Trophoblast cell (in vitro differentiated cells and primary cell): Measurements from ENCODE around the gene NXN.

Experiments used
- DNase-seq, 2 donors: peaks; one replicate each; pipeline ENCODE4 v3.0.0-alpha.2; 2016
- H2AFZ ChIP-seq: 2 replicates; pipeline ENCODE4 v1.6.1; 2013; ENCODE audit warnings: low read length, moderate library complexity, mild to moderate bottlenecking; ENCODE audit not compliant: insufficient read depth, poor library complexity
- H2AK5ac ChIP-seq: 2 replicates; pipeline ENCODE4 v1.6.1; 2013; ENCODE audit warnings: mild to moderate bottlenecking, low read length
- H2BK120ac ChIP-seq: 2 replicates; pipeline ENCODE4 v1.6.1; 2013; ENCODE audit warnings: low read length, mild to moderate bottlenecking, moderate library complexity; ENCODE audit not compliant: insufficient read depth, poor library complexity
- H2BK12ac ChIP-seq: 2 replicates; pipeline ENCODE4 v1.6.1; 2013; ENCODE audit warnings: mild to moderate bottlenecking, low read length, moderate library complexity
- H2BK5ac ChIP-seq: 2 replicates; pipeline ENCODE4 v1.6.1; 2013; ENCODE audit warnings: low read length, low read depth, moderate library complexity, mild to moderate bottlenecking; ENCODE audit not compliant: poor library complexity
- H3K14ac ChIP-seq: 2 replicates; pipeline ENCODE4 v1.6.1; 2013; ENCODE audit warnings: mild to moderate bottlenecking, low read length
- H3K18ac ChIP-seq: 2 replicates; pipeline ENCODE4 v1.6.1; 2013; ENCODE audit warnings: mild to moderate bottlenecking, low read length
- H3K23ac ChIP-seq: 2 replicates; pipeline ENCODE4 v1.6.1; 2013; ENCODE audit warnings: low read length
- H3K27ac ChIP-seq: 2 replicates; pipeline ENCODE4 v1.5.1; 2013; ENCODE audit warnings: low read depth, mild to moderate bottlenecking, inconsistent platforms, low read length, moderate library complexity
- H3K27me3 ChIP-seq: 2 replicates; pipeline ENCODE4 v1.6.1; 2013; ENCODE audit warnings: inconsistent platforms, mild to moderate bottlenecking, low read length, moderate library complexity; ENCODE audit not compliant: insufficient read depth
- H3K36me3 ChIP-seq, 2 experiments: 1 replicate in 1 of 2; 2 replicates in 1 of 2; pipeline ENCODE4 v1.6.1; 2013; ENCODE audit warnings: low read length in 2 of 2, mild to moderate bottlenecking in 2 of 2, moderate library complexity in 1 of 2; ENCODE audit not compliant: insufficient read depth in 2 of 2, control insufficient read depth in 1 of 2
- H3K4ac ChIP-seq: 2 replicates; pipeline ENCODE4 v1.6.1; 2013; ENCODE audit warnings: low read depth, mild to moderate bottlenecking, low read length, moderate library complexity
- H3K4me1 ChIP-seq, 2 experiments: 1 replicate in 1 of 2; 2 replicates in 1 of 2; pipeline ENCODE4 v1.6.1; 2013; ENCODE audit warnings: low read length in 2 of 2, mild to moderate bottlenecking in 2 of 2, moderate library complexity in 1 of 2; ENCODE audit not compliant: insufficient read depth in 2 of 2, control insufficient read depth in 1 of 2
- H3K4me2 ChIP-seq: 2 replicates; pipeline ENCODE4 v1.6.1; 2013; ENCODE audit warnings: inconsistent platforms, mild to moderate bottlenecking, low read length, moderate library complexity
- H3K4me3 ChIP-seq: 2 replicates; pipeline ENCODE4 v1.5.1; 2013; ENCODE audit warnings: mild to moderate bottlenecking, low read depth, low read length, inconsistent platforms
- H3K79me1 ChIP-seq: one replicate; pipeline ENCODE4 v1.6.1; 2013; ENCODE audit warnings: low read length
- H3K79me2 ChIP-seq: 2 replicates; pipeline ENCODE4 v1.6.1; 2013; ENCODE audit warnings: low read length, mild to moderate bottlenecking; ENCODE audit not compliant: control insufficient read depth, insufficient read depth, poor library complexity
- H3K9ac ChIP-seq: 2 replicates; pipeline ENCODE4 v1.6.1; 2013; ENCODE audit warnings: mild to moderate bottlenecking, low read length
- H3K9me3 ChIP-seq: 2 replicates; pipeline ENCODE4 v1.6.1; 2013; ENCODE audit warnings: low read depth, mild to moderate bottlenecking, control low read depth, inconsistent platforms, low read length; ENCODE audit not compliant: insufficient read depth
- H4K12ac ChIP-seq: 2 replicates; pipeline ENCODE4 v1.6.1; 2013; ENCODE audit warnings: low read depth, mild to moderate bottlenecking, low read length, moderate library complexity
- H4K8ac ChIP-seq: 2 replicates; pipeline ENCODE4 v1.6.1; 2013; ENCODE audit warnings: low read depth, mild to moderate bottlenecking, low read length, moderate library complexity
- H4K91ac ChIP-seq: one replicate; pipeline ENCODE4 v1.6.1; 2013; ENCODE audit warnings: low read depth, mild to moderate bottlenecking, low read length, moderate library complexity
- WGBS: extraction: QIAGEN DNeasy Blood & Tissue Kit; methylation state at CpG from one replicate; pipeline ENCODE4 v1.1.7; 2013; ENCODE audit warnings: missing lambda C conversion rate; ENCODE audit not compliant: insufficient read length, insufficient coverage; ENCODE audit errors: extremely low coverage; 5-methylcytosine and 5-hydroxymethylcytosine counted together

NXN gene

DNA sequence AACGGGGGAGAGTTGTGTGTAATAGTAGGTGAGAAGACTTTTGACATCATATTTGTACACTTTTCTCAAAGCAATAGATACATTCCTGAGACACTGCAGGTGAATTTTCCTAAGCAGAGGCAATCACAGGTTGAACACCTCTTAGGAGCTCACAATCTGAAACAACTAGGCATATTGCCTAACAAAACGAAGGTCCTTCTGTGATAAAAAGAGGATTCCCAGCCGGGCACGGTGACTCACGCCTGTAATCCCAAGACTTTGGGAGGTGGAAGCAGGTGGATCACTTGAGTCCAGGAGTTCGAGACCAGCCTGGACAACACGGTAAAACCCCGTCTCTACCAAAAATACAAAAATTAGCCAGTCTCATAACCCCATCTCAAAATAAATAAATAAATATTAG lies 17.4 kb downstream of the NXN start:
- no peak overlapping the region for H2AFZ ChIP-seq
- H3K9ac ChIP-seq = no peak overlapping the region
- H2BK5ac ChIP-seq = no peak overlapping the region
- H3K14ac ChIP-seq = no peak overlapping the region
- no peak overlapping the region for H4K91ac ChIP-seq
- no peak overlapping the region for H4K12ac ChIP-seq
- H2AK5ac ChIP-seq = no peak overlapping the region
- H4K8ac ChIP-seq = no peak overlapping the region
- H3K9me3 ChIP-seq = no peaks in the 10 kb centered on the region
- no peak overlapping the region for H3K4ac ChIP-seq
- no peak overlapping the region for H3K18ac ChIP-seq
- H3K27ac ChIP-seq = no peak overlapping the region
- H3K36me3 ChIP-seq = peaks cover 0 to 2% of the 10 kb centered on the region in 2 experiments
- H3K79me2 ChIP-seq = peaks cover 17% of the 10 kb centered on the region
- no peak overlapping the region for H3K4me2 ChIP-seq
- WGBS = no CpG with 5 or more reads among the region's 8 CpGs
- H3K79me1 ChIP-seq = no peaks in the 10 kb centered on the region
- H3K27me3 ChIP-seq = no peaks in the 10 kb centered on the region
- peaks cover 15 to 16% of the 10 kb centered on the region in 2 experiments for H3K4me1 ChIP-seq
- DNase-seq = no peak
- H3K23ac ChIP-seq = no peak overlapping the region
- H2BK120ac ChIP-seq = no peak overlapping the region
- H2BK12ac ChIP-seq = no peak overlapping the region
- no peak overlapping the region for H3K4me3 ChIP-seq

DNA sequence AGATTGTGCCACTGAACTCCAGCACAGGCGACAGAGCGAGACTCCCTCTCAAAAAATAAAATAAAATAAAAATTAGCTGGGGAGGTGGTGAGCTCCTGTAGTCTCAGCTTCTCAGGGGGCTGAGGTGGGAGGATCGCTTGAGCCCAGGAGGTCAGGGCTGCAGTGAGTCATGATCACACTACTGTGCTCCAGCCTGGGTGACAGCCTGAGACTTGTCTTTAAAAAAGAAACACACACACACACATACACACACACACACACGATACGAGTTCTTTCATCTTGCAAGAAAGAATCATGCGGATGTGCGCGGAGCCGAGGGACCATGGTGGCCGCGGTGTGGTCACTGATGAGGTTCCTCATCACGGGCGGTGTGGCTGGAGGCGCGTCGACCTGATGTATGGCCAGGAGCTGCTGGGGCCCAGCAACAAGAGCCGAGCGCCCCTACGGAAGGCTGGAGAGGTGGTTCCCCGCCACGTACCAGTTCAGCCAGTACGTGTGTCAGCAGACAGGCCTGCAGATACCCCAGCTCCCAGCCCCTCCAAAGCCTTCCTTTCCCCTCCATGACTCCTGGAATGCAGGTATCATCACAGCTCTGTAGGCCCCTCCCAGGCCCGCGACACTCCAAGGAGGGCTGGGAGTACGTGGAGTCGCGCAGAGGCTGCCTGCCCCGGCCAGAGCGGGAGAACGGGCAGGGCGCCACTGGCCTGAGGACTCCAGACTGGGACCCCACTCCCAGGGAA lies 20.7 kb downstream of the NXN start:
- Histone ChIP-seq H3K27me3 (no peaks in the 10 kb centered on the region), H3K4me3 (no peak overlapping the region), H3K9me3 (no peaks in the 10 kb centered on the region), H3K27ac (no peak overlapping the region), H3K9ac (no peak overlapping the region), H4K12ac (no peak overlapping the region), H3K79me1 (peaks cover 2% of the 10 kb centered on the region), H3K79me2 (peaks cover 9% of the 10 kb centered on the region), H3K14ac (no peak overlapping the region), H3K23ac (no peak overlapping the region), H3K36me3 (peaks cover 0 to 2% of the 10 kb centered on the region in 2 experiments), H2BK120ac (no peak overlapping the region), H3K18ac (no peak overlapping the region), H2BK5ac (no peak overlapping the region), H3K4me2 (no peak overlapping the region), H4K91ac (no peak overlapping the region), H3K4me1 (peaks cover 20 to 21% of the 10 kb centered on the region in 2 experiments), H4K8ac (no peak overlapping the region), H2BK12ac (no peak overlapping the region), H2AK5ac (no peak overlapping the region), H3K4ac (no peak overlapping the region), H2AFZ (no peak overlapping the region)
- whole genome bisulfite sequencing = no CpG with 5 or more reads among the region's 31 CpGs
- no peak for DNase-seq

DNA sequence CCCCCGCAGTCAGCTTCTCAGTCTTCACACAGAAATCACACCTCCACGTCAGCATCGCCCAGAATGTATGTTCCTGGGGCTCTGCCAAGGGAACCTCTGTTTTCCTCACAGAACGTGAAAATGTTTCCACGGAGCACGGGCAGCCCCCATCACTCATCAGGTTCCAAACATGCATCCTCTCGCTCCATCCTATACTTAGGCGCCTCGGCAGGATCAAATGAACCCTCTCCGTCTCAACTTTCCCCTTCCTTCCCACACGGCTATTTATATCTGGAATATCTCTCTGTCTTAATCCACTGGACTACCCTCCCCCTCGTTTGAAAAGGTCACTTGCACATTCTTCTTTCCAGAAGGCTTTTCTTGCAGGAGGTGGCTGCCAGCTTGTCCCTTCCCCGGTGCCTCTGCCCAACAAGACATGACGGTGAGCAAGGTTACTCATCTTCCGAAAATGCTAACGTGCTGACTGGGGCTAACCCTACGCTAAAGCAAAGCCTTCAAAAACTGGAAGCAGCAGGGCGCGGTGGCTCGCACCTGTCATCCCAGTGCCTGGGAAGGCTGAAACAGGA lies 21.6 kb downstream of the NXN start:
- no peak overlapping the region for H4K91ac ChIP-seq
- no peak overlapping the region for H2BK5ac ChIP-seq
- no peak overlapping the region for H3K18ac ChIP-seq
- no peak overlapping the region for H4K8ac ChIP-seq
- no peak overlapping the region for H3K4me2 ChIP-seq
- peaks cover 9% of the 10 kb centered on the region for H3K79me2 ChIP-seq
- no peak overlapping the region for H3K4ac ChIP-seq
- H2AFZ ChIP-seq = no peak overlapping the region
- WGBS = no CpG with 5 or more reads among the region's 20 CpGs
- no peak overlapping the region for H3K23ac ChIP-seq
- no peak overlapping the region for H4K12ac ChIP-seq
- H2AK5ac ChIP-seq = no peak overlapping the region
- peaks cover 2% of the 10 kb centered on the region for H3K79me1 ChIP-seq
- H3K9ac ChIP-seq = no peak overlapping the region
- no peak overlapping the region for H3K4me3 ChIP-seq
- peaks cover 20 to 21% of the 10 kb centered on the region in 2 experiments for H3K4me1 ChIP-seq
- no peak overlapping the region for H2BK120ac ChIP-seq
- H3K14ac ChIP-seq = no peak overlapping the region
- H3K9me3 ChIP-seq = peaks cover 2% of the 10 kb centered on the region
- H3K36me3 ChIP-seq = peaks cover 0 to 2% of the 10 kb centered on the region in 2 experiments
- H3K27me3 ChIP-seq = no peaks in the 10 kb centered on the region
- H3K27ac ChIP-seq = no peak overlapping the region
- no peak for DNase-seq
- H2BK12ac ChIP-seq = no peak overlapping the region

DNA sequence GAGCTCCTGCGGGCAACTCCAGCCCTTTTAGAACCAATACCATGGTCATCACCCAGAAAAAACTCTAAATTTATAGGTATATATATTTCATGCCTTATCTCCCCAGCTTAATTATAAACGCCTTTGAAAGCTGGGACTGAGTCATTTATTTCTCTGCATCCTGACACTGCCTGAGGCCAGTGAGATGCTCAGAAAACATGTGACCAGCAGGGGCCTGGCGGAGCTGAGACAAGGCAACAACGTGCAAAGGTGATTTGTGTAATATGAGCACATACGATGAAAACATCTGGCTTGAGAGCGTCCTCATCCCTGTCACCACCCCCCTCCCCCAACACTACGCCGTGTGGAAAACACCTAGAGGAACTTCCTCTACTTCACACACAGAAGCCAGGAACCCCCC lies 22.7 kb downstream of the NXN start:
- WGBS = no CpG with 5 or more reads among the region's 8 CpGs
- peaks cover 0 to 2% of the 10 kb centered on the region in 2 experiments for H3K36me3 ChIP-seq
- no peak overlapping the region for H2BK12ac ChIP-seq
- no peaks in the 10 kb centered on the region for H3K27me3 ChIP-seq
- peaks cover 2% of the 10 kb centered on the region for H3K79me1 ChIP-seq
- H3K4me2 ChIP-seq = no peak overlapping the region
- peaks cover 20 to 22% of the 10 kb centered on the region in 2 experiments for H3K4me1 ChIP-seq
- no peak overlapping the region for H3K4ac ChIP-seq
- H3K18ac ChIP-seq = no peak overlapping the region
- H4K8ac ChIP-seq = no peak overlapping the region
- H3K9ac ChIP-seq = no peak overlapping the region
- peaks cover 5% of the 10 kb centered on the region for H3K79me2 ChIP-seq
- no peak overlapping the region for H2BK120ac ChIP-seq
- H4K91ac ChIP-seq = no peak overlapping the region
- peak in 1 of 2 donors; percentile 26 for DNase-seq
- H3K9me3 ChIP-seq = peaks cover 5% of the 10 kb centered on the region
- H2AK5ac ChIP-seq = no peak overlapping the region
- H3K23ac ChIP-seq = no peak overlapping the region
- no peak overlapping the region for H2BK5ac ChIP-seq
- H3K4me3 ChIP-seq = no peak overlapping the region
- H2AFZ ChIP-seq = no peak overlapping the region
- H3K27ac ChIP-seq = no peak overlapping the region
- H4K12ac ChIP-seq = no peak overlapping the region
- no peak overlapping the region for H3K14ac ChIP-seq
